Spleen (tissue), 7 donors: ENCODE results near the gene MCTP1.

Experiments used
- CTCF ChIP-seq, 11 experiments: fragments of 200-600 bp in 7 of 11; fragments of 450-650 bp in 4 of 11; sonication (generic) in 4 of 11; IDR thresholded peaks in 8 of 11; conservative IDR thresholded peaks in 3 of 11; 1 replicate in 7 of 11; 2 replicates in 4 of 11; pipeline versions ENCODE4 v1.4.0 to v1.8.0; 2016 to 2021; ENCODE audit warnings: antibody characterized with exemption in 11 of 11, inconsistent platforms in 4 of 11, mild to moderate bottlenecking in 1 of 11
- POLR2A ChIP-seq, 3 donors: fragments of 450-650 bp; IDR thresholded peaks; one replicate each; pipeline ENCODE4 v1.5.1; 2017; ENCODE audit warnings: antibody characterized with exemption in 3 of 3, mild to moderate bottlenecking in 1 of 3
- donor health status: DM: no; HTN: no; CAD: no; lungs with moderate emphysema.
- donor health status: DM: no; HTN: no; CAD: no.
- donor health status: DM: no; HTN: no; CAD: no.

GRCh38 chr5:95107138-95107537, 177.8 kb downstream of the MCTP1 start:
- TF ChIP-seq CTCF (IDR thresholded peaks at IDR 0.05 in 8 of 11, conservative IDR thresholded peaks at IDR 0.05 in 3 of 11), result no peak
- no peak for TF ChIP-seq POLR2A (IDR thresholded peaks at IDR 0.05)
